ENCODE results near the gene FNIP2.
A peak's percentile ranks its signal among the peaks of the same experiment; 100 is the strongest.
"Not testable (repeated sequence)": the region's sequence is repeated elsewhere in the genome, so short reads cannot be mapped to it uniquely, and the experiment has no call there.

Gene FNIP2

DNA sequence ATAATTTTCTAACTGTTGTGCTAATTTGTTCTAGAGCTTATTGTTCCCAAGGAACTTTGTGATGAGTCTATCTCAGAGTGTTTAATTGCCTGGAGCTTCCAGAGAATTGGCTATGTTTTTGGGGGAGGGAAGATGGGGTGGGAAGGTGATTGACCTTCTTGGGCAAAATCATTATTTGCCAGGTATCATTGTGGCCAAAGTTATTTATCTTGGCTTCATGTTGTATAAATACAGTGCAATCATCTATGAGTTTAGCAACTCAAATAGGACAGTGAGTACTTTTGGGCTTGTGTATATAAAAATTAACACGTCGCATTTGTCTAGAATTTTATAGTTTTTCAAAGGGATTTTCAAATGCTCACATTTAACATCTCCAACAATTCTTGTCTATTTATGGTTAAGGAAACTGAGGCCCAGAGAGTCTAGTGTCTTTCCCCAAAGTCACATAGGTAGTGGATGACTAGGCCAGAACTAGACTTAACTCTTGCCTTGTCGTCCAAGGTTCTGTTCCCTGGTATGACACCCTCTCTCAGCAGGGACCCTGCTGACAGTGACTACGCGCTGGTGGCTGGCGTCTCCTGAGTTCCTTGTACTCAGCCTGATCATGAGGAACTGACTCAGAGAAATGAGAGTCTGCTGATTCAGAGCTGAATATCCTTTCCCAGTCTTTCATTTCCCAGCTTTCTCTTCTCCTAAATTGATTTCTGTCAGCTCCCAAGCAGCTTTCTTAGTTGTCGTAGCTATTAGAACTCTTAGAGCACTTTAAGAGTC is 27.7 kb downstream of the FNIP2 start:
- DNase-seq = no peak

GRCh38 chr4:158798062-158798461 is 29.2 kb downstream of the FNIP2 start:
- no peak for DNase-seq

DNA sequence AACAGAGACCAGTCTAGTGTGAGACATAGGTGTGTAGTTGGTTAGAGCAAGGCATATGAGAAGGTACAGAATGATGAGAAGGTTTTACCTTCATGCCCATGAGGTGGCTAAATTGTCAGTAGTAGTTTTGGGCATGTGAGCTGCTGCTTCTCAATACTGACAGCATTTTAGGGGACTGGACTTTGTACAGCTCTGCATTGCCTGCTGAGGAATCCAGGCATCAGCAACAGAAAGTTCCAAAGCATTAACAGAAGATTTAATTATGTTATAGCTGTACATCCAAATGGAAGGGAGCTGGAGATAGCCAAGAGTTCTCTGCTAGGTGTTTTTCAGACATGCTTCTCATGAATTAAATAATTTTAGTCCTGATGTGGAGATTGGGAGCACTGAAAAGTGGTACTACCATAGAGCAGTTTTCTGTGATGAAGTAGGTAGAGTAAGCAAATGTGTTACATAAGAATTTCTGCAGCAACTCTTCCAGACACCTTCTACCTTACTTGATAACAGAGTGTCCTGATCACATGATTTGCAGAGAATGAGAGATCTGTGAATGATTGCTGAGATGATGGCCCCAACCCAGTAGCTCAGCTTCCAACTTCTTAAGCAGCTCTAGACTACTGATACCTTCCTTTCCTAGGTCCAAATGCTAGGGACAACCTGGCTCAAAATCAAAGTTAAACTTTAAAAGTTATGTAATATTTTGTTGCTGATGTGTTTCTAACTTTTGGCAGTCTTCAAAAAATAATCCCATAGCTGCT is 30.4 kb downstream of the FNIP2 start:
- DNase-seq = no peak

DNA sequence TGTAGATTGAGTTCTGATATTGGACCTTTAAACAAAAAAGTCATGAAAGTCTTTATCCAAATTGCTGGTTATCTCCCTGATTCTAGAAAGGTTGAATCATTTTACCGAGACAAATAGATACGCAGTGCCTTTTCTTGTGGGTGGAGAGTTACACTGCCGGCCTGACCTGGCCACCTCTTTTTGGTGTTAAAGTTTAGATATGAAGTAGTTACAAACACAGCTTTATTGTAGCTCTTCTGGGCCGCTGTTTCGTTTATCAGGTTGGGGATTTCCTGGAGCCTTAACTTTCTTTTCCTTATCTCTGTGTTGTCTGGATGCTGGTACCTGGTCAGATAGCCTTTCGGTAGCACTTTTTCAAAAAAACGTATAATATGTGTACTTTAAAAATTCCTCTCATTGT is 31.0 kb downstream of the FNIP2 start:
- DNase-seq = no peak

DNA sequence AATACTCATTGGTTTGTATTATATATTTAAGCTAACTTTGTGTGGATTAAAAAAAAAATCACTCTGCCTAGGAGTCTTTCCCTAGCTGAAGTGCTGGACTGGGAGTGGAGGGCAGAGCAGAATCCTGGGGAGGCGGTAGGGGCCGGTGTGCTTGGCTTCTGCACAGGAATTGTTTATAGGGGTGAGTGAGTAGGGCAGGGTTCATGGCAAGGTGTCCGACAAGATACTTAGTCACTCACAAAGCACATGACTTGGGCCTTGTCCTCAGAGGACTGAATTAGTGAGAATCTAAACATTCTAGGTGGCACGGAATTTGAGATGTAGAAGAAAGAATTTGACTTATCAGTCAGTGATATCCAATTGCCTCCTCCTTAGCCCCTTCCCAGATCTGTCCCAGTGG is 32.2 kb downstream of the FNIP2 start:
- DNase-seq = no peak

- no peak for DNase-seq
Observed at GRCh38 chr4:158801677-158802076, 32.9 kb downstream of the FNIP2 start.

DNA sequence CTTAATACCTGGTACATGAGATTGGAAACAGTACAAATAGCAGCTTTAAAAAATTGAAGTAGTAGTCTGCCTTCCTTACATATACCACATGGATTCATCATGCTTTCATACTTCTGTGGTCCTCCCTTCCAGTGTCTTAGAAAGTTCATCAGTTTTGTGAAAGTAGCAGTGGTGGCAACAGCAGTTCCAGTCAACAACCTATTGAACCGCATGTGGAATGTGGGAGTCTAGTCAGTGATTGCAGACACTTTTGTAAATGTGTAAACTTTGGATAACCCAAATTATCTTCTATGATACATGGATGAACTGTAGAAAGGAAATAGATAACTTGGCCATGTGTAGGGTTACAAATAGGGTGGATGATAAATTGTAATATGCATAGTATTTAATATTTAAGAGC is 34.1 kb downstream of the FNIP2 start:
- DNase-seq = no peak

DNA sequence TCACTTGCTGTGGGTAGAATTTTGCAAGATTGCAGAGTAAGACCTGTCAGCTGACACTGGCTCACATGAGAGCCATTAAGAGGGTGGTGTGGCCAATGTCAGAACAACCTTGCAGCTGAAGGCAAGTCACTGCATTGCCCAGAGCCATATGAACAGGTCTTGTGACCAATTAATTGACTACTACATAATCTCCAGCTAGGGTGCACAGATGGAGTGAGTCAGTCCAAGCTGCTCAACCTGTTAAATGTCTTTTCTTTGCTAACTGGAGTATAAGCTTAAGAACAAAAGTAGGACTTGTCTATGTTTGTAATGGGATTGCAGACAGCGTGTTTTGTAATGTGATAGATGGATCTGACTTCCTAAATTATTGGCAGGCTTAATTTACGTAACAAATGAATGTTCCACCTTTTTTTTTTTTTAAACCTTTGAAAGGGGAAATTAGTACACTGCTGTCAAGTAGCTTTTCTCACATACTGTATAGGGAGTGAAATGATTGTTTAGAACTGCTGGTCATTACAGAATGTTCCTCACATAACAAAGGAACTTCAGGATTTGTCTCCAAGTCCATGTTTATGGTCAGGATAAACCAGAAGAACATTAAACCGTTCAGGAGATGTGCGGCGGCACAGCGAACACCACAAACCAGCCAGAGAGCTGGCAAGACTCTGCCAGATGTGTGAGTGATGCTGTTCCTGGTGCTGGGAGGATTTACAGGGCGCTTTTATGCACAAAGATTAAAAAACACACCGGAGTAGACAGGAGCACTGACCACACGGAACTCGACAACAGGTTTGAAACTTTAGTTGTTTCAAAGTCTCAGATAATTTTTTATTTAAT is 37.0 kb downstream of the FNIP2 start:
- DNase-seq = no peak

- DNase-seq = no peak
Observed at GRCh38 chr4:158807691-158808090, 38.9 kb downstream of the FNIP2 start.

DNA sequence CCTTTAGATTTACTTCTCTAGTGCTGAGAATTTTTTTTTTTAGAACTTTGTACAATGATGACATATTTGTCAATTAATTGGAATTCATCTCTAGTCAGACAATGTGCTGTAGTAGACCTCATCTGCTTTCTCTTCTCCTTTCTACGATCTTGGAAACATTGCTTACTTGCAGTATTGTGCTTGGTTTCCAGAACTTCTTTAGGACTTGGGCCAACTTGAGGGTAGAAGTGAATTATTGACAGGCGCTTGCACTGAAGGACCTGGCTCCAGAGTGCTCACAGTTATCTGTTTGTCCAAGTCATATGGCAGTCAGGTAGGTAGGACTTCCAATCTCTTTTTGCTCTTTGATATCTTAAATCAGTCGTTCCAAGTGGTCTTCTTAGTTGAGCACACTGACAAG is 39.6 kb downstream of the FNIP2 start:
- DNase-seq = no peak

- DNase-seq = not testable (repeated sequence)
Observed at GRCh38 chr4:158809208-158809607, 40.4 kb downstream of the FNIP2 start.

DNA sequence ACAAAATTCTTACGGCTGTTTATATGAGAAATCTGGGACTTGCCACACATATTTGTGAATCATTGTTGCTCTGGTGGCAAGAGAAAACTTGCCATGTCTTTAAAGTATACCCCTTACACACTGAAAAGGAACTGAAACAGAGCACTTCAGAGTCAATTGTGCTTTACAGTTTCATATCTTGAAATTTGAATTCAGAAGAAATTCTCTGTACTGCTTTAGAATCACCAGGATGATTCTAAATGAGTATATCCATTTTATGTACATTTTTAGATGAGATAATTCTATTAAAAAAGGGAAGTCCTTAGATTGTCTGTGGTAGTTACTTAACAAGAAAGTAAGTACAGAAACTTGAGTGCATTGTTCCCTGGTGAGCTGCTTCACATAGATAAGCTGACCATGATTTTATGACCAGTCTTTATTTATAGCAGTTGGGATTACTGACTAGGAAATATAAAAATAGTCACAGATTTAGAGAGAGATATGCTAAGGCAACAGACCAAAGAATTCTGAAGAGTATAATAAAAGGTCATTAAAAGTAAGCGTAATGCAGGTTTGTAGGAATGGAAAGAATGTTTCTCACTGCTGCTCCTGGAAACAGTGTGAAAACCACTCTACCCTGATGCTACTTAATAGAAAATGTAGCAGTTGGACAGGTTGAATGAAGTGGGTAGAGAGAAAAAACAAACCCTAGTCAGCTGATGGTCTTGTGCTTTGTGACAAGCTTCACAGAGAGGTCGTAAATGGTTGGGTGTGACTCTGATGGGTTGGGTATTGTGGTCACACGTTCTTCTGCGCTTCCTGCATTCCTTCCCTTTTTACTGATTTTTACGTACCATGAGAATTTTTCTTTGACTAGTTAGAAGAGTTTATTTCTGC is 41.0 kb downstream of the FNIP2 start:
- peak; percentile 33 for DNase-seq

DNA sequence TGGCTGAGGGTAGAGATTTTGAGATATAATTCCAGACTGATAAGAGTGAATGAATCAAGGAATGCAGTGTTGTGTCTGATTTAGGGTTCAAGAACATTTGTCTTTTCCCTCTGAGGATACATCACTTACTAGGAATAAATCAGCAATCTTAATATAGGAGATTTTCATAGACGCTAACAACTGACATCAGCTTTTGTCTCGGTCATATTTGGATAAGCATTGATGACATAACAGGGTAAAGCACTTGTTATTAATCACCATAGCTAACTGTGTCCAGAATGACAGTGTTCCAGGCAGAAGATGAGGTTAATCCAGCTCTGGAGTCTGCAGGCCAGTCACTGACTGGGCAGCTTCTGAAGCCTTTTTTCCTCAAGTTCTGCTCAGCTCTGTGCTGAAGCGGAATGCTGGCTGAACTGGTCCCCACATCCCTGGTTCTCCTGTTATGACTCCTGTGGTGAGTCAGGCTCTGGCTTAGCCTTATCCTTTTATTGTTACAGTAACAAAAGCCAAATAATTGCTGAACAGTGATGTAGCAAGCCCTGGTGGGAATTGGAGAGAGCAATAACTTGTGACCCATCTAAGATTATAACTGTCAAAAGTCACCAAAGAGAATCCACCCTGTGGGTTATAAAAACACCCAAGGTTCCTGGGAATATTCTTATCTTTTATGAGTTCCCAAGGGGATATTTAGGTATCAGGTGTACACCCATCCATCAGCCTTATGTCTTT is 41.8 kb downstream of the FNIP2 start:
- peak; percentile 76 for DNase-seq

DNA sequence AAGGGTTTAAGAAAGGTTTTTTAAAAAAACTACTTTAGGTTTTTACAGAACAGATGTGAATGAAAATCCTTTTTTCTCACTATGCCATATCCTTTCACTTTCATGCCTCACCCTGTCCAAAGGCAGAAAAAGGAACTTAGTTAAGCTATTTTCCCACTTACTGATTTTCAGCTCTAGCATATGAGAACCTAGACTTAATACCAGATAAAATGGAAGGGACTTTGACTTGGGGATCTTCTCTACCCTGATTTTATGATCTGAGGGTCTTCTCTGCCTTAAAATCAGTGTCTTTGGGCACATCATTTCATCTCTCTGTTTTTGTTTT is 42.4 kb downstream of the FNIP2 start:
- no peak for DNase-seq

DNA sequence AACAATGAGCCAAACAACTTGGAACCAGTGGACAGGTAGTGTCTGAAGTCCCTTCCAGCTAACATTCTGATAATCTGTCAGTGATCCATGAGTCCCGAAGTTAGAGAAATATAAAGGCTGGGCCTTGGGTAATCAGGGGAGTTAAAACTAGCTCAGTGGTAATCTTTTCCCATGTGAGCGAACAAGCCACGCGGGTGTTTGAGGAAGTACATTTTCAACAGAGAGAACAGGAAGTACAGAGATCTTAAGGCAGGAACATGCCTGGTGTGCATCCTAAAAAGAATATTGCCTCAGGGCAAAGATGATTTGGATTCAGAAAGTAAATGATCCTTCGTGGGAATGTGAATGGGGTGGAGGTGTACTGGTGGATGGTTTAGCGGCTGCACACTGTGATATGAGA is 42.9 kb downstream of the FNIP2 start:
- peak; percentile 33 for DNase-seq

DNA sequence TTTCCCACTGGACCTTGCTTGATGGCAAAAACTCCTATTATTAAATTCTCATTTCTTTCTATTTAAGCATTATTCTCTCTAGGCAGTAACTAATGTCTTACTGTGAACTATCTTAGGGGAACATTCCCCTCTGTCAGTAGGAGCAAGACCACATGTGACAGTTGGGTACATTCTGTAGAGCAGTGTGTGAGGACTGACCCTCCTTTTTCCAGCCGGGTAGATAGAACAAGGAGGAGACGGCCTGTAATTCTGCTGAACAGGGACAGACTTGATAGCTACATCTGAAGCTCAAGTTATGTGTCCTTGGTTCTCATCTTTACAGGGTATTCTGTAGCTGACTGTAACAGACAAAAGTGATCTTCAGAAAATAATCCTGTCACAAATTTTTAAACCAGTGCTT is 43.3 kb downstream of the FNIP2 start:
- DNase-seq = no peak

GRCh38 chr4:158812543-158812942 is 43.7 kb downstream of the FNIP2 start:
- DNase-seq = no peak

- DNase-seq = no peak
Observed at GRCh38 chr4:158813113-158813512, 44.3 kb downstream of the FNIP2 start.

GRCh38 chr4:158814207-158814606 is 45.4 kb downstream of the FNIP2 start:
- no peak for DNase-seq

DNA sequence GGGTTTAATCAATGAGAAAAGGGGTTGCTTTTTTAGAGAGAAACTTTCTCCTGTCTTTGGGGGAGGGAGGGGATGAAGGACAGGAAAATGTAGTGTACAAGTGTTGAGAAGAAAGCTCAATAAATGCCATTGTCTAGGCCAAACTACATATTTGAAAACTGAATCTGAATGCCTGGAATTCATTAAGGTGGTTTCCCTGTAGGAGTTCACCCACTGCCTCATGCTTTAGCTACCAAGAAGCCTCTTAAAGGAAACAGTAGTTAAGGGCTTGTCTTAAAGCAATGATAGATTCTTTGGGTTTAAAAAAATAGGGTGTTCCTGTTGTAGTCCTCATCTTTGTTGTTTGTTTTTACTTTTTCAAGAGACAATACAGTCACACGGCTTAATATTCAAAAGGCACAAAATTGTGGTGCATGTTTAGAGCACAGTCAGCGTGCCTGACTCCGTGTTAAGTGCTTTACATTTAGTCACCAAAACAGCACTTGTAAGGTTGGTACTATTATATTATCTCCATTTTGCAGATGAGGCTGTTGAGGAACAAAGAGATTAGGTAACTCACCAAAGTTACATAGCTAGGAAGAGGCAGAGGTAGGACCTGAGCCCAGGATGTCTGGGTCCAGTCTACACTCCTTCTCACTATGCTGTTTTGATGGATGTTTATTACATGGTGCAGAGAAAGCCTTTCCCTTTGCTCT is 46.0 kb downstream of the FNIP2 start:
- DNase-seq = no peak

GRCh38 chr4:158816955-158817354 is 48.1 kb downstream of the FNIP2 start:
- DNase-seq = no peak
